ENCODE data around the gene LGALS4. TPM values are rescaled to one million over a fixed set of nuclear protein-coding genes. Genes with fewer than 3 reads are reported as not detected.
A peak's percentile ranks its signal among the peaks of the same experiment; 100 is the strongest.
"Not testable (repeated sequence)": the region's sequence is repeated elsewhere in the genome, so short reads cannot be mapped to it uniquely, and the experiment has no call there.

LGALS4 gene
- total and polyA plus RNA-seq, 3 experiments from 2014 or later: 0.44 to 1.8 (median 1.2) TPM

DNA sequence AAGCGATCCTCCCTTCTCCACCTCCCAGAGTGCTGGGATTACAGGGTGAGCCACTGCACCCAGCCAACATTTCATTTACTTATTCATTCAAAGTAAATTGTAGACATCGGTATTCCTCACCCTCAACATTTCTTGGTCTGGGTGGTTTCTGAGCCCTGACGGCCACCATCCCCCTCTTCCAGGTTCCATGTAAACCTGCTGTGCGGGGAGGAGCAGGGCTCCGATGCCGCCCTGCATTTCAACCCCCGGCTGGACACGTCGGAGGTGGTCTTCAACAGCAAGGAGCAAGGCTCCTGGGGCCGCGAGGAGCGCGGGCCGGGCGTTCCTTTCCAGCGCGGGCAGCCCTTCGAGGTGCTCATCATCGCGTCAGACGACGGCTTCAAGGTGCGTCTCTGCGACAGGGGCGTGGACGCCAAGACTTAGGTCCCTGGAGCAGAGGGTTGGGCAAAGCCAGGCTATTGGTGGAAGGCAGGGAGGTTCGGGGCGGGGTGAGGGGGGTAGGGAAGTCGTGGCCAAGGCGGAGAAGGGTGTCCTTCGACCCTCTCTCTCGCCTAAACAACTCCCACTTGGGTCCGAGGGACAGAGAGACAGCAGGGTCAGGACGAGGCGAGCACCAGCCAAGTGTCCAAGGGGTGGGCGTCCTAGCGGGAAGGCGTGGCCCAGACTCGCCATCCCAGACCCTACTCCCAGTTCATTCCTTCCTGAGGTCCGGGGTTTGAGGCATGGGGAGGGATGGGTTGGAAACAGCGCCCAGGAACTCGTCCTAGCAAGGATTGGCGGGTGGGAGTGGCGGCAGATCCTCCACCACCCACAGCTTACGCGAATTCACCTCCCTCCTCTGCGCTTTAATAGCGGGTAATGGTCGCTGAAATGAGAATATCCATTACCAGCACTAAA is 22.0 kb downstream of the LGALS4 start:
- POLR2A ChIA-PET; H3K4me3 ChIP-seq (ENCODE audit: low read length); H3K27ac Mint-ChIP-seq: not testable (repeated sequence)

GRCh38 chr19:38788478-38789243 is 24.1 kb downstream of the LGALS4 start, which contains the start of gene LGALS7B:
LGALS7B (plus strand) TSS chr19:38789200; CDS start chr19:38789227, 27 bp downstream.
- no peak within 1 kb of the TSS for H3K4me3 Mint-ChIP-seq
- Histone ChIP-seq H3K36me3 (ENCODE audit: insufficient read depth, low read length) (no peaks in the 10 kb centered on the region), H3K4me3 (ENCODE audit: low read length) (no peak within 1 kb of the TSS), H3K27me3 (ENCODE audit: insufficient read depth, low read length, poor library complexity, severe bottlenecking) (no peaks in the 10 kb centered on the region), H3K9me3 (ENCODE audit: low read length) (no peaks in the 10 kb centered on the region), H3K4me1 (ENCODE audit: insufficient read depth, low read length) (no peaks in the 10 kb centered on the region), H3K27ac (ENCODE audit: low read depth, low read length) (no peak within 1 kb of the TSS)
- ChIA-PET CTCF (interaction anchor here (0.6 kb wide), 1 partner anchor 19 kb away, joined by 3 read pairs; no protein-coding TSS in a partner anchor), POLR2A (no interaction called here)
- DNase-seq: no peak
- no peaks in the 10 kb centered on the region for H3K36me3 Mint-ChIP-seq
- peaks cover 4 to 6% (median 4%) of the 10 kb centered on the region in 3 donors for H3K4me1 Mint-ChIP-seq
- peaks cover 0 to 3% of the 10 kb centered on the region in 2 donors for H3K27me3 Mint-ChIP-seq
- H3K27ac Mint-ChIP-seq: peak within 1 kb of the TSS in 3 of 8 donors; percentile 14 to 57 (median 17)
- H3K9me3 Mint-ChIP-seq: no peaks in the 10 kb centered on the region

More for the DNA sequence above, 22.0 kb downstream of the LGALS4 start:
- H3K9me3 ChIP-seq (ENCODE audit: low read length); H3K27me3 ChIP-seq (ENCODE audit: insufficient read depth, low read length, poor library complexity, severe bottlenecking); DNase-seq; CTCF ChIA-PET; H3K27me3 Mint-ChIP-seq; H3K27ac ChIP-seq (ENCODE audit: low read depth, low read length); H3K4me1 Mint-ChIP-seq; H3K9me3 Mint-ChIP-seq; H3K4me3 Mint-ChIP-seq; H3K36me3 ChIP-seq (ENCODE audit: insufficient read depth, low read length); H3K36me3 Mint-ChIP-seq; H3K4me1 ChIP-seq (ENCODE audit: insufficient read depth, low read length): not testable (repeated sequence)

DNA sequence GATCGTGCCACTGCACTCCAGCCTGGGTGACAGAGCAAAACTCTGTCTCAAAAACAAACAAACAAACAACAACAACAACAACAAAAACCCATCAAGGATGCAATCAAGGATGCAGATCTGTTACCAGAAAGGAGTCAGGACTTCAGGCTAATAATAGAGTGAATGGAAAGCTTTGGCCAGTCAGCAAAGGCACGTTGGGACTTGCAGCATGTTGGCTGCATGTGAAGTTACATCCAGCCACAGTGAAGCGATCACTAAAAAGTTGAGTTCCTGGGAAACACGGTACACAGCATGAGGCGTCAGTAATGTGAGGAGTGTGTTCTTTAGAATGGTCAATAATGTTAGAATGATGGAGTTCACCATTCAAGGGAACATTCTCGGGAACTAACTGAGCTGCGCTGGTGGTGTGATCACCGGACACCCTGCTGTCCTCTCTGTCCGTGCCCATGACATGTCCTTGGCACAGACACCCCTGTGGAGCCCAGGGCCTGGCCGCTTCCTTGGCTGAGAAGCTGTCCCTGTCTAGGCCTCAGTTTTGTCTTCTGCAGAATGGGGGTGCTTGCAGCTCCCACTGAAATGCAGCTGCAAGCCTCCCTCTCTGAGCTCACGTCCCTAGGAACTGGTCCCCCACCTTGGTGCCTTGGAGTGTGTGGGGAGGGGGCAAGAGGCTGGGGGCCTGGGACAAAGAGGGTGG is 26.0 kb downstream of the LGALS4 start:
- ChIA-PET CTCF (no interaction called here), POLR2A (no interaction called here)
- Histone ChIP-seq H3K4me1 (ENCODE audit: insufficient read depth, low read length) (no peaks in the 10 kb centered on the region), H3K9me3 (ENCODE audit: low read length) (no peaks in the 10 kb centered on the region), H3K27ac (ENCODE audit: low read depth, low read length) (no peak overlapping the region), H3K27me3 (ENCODE audit: insufficient read depth, low read length, poor library complexity, severe bottlenecking) (no peaks in the 10 kb centered on the region), H3K4me3 (ENCODE audit: low read length) (no peak overlapping the region), H3K36me3 (ENCODE audit: insufficient read depth, low read length) (no peaks in the 10 kb centered on the region)
- Mint-ChIP-seq H3K4me3 (peak overlapping the region in 1 of 7 donors; percentile 46), H3K27ac (peak overlapping the region in 1 of 8 donors; percentile 87), H3K36me3 (no peaks in the 10 kb centered on the region), H3K4me1 (no peaks in the 10 kb centered on the region), H3K9me3 (no peaks in the 10 kb centered on the region), H3K27me3 (peaks cover 0 to 3% of the 10 kb centered on the region in 2 donors)
- DNase-seq: no peak

- H3K4me3 ChIP-seq (ENCODE audit: low read length); H3K4me1 Mint-ChIP-seq; H3K4me1 ChIP-seq (ENCODE audit: insufficient read depth, low read length); DNase-seq; H3K9me3 Mint-ChIP-seq; H3K4me3 Mint-ChIP-seq; POLR2A ChIA-PET; H3K36me3 Mint-ChIP-seq; H3K27me3 Mint-ChIP-seq; H3K27ac ChIP-seq (ENCODE audit: low read depth, low read length); H3K27me3 ChIP-seq (ENCODE audit: insufficient read depth, low read length, poor library complexity, severe bottlenecking); H3K9me3 ChIP-seq (ENCODE audit: low read length); H3K36me3 ChIP-seq (ENCODE audit: insufficient read depth, low read length); CTCF ChIA-PET: not testable (repeated sequence)
- peak overlapping the region in 1 of 8 donors; percentile 47 for H3K27ac Mint-ChIP-seq
Measured at GRCh38 chr19:38786061-38786460, 26.7 kb downstream of the LGALS4 start.

DNA sequence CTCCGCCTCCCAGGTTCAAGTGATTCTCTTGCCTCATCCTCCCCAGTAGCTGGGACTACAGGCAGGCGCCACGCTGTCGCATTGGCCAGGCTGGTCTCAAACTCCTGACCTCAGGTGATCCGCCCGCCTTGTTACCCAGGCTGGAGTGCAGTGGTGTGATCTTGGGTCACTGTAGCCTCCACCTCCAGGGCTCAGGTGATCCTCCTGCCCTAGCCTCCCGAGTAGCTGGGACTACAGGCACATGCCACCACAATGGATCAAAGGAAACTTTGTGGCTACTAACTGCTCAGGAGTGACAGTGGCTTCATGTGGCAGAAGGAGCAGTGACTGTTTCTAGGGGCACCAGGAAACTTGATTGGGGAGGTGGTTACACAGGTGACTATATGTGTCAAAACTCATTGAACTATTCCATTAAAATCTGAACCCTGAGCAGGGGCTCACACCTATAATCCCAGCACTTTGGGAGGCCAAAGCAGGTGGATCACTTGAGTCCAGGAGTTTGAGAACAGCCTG is 27.5 kb downstream of the LGALS4 start:
- Mint-ChIP-seq H3K4me1 (no peaks in the 10 kb centered on the region), H3K9me3 (no peaks in the 10 kb centered on the region), H3K27me3 (peaks cover 3 to 7% of the 10 kb centered on the region in 2 donors), H3K4me3 (no peak overlapping the region), H3K36me3 (no peaks in the 10 kb centered on the region), H3K27ac (peak overlapping the region in 1 of 8 donors; percentile 75)
- no peaks in the 10 kb centered on the region for H3K36me3 ChIP-seq (ENCODE audit: insufficient read depth, low read length)
- H3K27me3 ChIP-seq (ENCODE audit: insufficient read depth, low read length, poor library complexity, severe bottlenecking): no peaks in the 10 kb centered on the region
- no peaks in the 10 kb centered on the region for H3K9me3 ChIP-seq (ENCODE audit: low read length)
- POLR2A ChIA-PET: no interaction called here
- DNase-seq: no peak
- no peak overlapping the region for H3K27ac ChIP-seq (ENCODE audit: low read depth, low read length)
- no peak overlapping the region for H3K4me3 ChIP-seq (ENCODE audit: low read length)
- CTCF ChIA-PET: no interaction called here
- no peaks in the 10 kb centered on the region for H3K4me1 ChIP-seq (ENCODE audit: insufficient read depth, low read length)

GRCh38 chr19:38784224-38784623 is 28.5 kb downstream of the LGALS4 start:
- POLR2A ChIA-PET: interaction anchor here (0.6 kb wide), 2 partner anchors 23 to 207 kb away, joined by 4 read pairs; no protein-coding TSS in a partner anchor
- Histone ChIP-seq H3K27ac (ENCODE audit: low read depth, low read length) (no peak overlapping the region), H3K4me1 (ENCODE audit: insufficient read depth, low read length) (no peaks in the 10 kb centered on the region), H3K27me3 (ENCODE audit: insufficient read depth, low read length, poor library complexity, severe bottlenecking) (no peaks in the 10 kb centered on the region), H3K36me3 (ENCODE audit: insufficient read depth, low read length) (no peaks in the 10 kb centered on the region), H3K4me3 (ENCODE audit: low read length) (no peak overlapping the region), H3K9me3 (ENCODE audit: low read length) (no peaks in the 10 kb centered on the region)
- Mint-ChIP-seq H3K36me3 (no peaks in the 10 kb centered on the region), H3K4me3 (no peak overlapping the region), H3K4me1 (no peaks in the 10 kb centered on the region), H3K27me3 (peaks cover 3 to 7% of the 10 kb centered on the region in 2 donors), H3K27ac (no peak overlapping the region), H3K9me3 (no peaks in the 10 kb centered on the region)
- no peak for DNase-seq
- CTCF ChIA-PET: interaction anchor here (1.4 kb wide), 1 partner anchor 103 kb away, joined by 4 read pairs; no protein-coding TSS in a partner anchor

DNA sequence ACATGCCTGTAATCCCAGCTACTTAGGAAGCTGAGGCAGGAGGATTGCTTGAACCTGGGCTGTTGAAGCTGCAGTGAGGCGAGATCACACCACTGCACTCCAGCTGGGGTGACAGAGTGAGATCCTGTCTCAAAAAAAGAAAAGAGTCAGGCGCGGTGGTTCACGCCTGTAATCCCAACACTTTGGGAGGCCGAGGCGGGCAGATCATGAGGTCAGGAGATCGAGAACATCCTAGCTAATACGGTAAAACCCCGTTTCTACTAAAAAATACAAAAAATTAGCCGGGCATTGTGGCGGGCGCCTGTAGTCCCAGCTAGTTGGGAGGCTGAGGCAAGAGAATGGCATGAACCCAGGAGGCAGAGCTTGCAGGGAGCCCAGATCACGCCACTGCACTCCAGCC is 30.5 kb downstream of the LGALS4 start:
- H3K27ac ChIP-seq (ENCODE audit: low read depth, low read length); H3K4me3 Mint-ChIP-seq; POLR2A ChIA-PET; H3K27me3 Mint-ChIP-seq; CTCF ChIA-PET; H3K4me1 ChIP-seq (ENCODE audit: insufficient read depth, low read length); H3K36me3 Mint-ChIP-seq; H3K27me3 ChIP-seq (ENCODE audit: insufficient read depth, low read length, poor library complexity, severe bottlenecking); H3K27ac Mint-ChIP-seq; H3K4me1 Mint-ChIP-seq; H3K9me3 ChIP-seq (ENCODE audit: low read length); H3K9me3 Mint-ChIP-seq; H3K36me3 ChIP-seq (ENCODE audit: insufficient read depth, low read length); H3K4me3 ChIP-seq (ENCODE audit: low read length): not testable (repeated sequence)
- DNase-seq: peak in 1 of 5 donors; percentile 27

Measured in CD8-positive, alpha-beta memory T cell (primary cell).